Stimulated activated CD4-positive, alpha-beta T cell treated with anti-CD3 and anti-CD28 coated beads, Interleukin-12 subunit alpha, Interleukin-12 subunit beta, amount 100 ng/mL, for 24 hours (primary cell): ENCODE measurements around the gene SH3GL1.

Experiments
- DNase-seq, 2 experiments: peaks; one replicate each; pipeline ENCODE4 v3.0.0-alpha.2; 2020; ENCODE audit warnings: low read depth in 2 of 2

Gene SH3GL1

DNA sequence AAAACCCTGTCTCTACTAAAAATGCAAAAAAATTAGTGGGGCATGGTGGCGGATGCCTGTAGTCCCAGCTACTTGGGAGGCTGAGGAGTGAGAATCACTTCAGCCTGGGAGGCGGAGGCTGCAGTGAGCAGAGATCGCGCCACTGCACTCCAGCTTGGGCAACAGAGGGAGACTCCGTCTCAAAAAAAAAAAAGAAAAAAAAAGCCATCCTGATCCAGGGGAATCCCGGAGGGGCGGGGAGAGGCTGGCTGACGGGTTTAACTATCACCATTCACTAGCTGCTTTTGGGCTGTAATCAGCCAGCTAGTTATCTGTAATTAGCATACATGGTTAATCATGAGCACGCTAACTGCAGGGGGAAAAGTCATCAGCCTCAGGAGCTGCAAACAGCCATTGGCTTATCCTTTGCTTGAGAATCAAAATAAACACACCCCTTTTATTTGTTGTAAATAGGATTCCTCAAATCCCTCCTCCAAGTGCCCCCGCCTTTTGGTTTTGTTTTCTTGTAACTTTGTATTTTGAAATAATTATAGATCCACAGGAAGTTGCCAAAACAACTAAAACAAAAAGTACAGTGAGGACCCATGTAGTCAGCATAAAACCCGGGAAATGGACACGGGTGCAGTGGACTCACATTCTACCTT is 86.4 kb downstream of the SH3GL1 start:
- DNase-seq, result no peak
